SKM-1 (cell line): Measurements from ENCODE around the gene ATP8A1.
"Not testable (repeated sequence)": the region's sequence is repeated elsewhere in the genome, so short reads cannot be mapped to it uniquely, and the experiment has no call there.

Experiments used
- DNase-seq: peaks from one replicate; lab custom pipeline; 2025; ENCODE audit not compliant: unreplicated experiment; lab: John Stamatoyannopoulos, UW

Gene ATP8A1

GRCh38 chr4:42656944-42657792, at the start of gene ATP8A1:
Gene ATP8A1, minus strand, starts transcription at chr4:42657105. Its CDS starts 232 bp downstream, at chr4:42656873.
- peak; percentile 89 for DNase-seq

DNA sequence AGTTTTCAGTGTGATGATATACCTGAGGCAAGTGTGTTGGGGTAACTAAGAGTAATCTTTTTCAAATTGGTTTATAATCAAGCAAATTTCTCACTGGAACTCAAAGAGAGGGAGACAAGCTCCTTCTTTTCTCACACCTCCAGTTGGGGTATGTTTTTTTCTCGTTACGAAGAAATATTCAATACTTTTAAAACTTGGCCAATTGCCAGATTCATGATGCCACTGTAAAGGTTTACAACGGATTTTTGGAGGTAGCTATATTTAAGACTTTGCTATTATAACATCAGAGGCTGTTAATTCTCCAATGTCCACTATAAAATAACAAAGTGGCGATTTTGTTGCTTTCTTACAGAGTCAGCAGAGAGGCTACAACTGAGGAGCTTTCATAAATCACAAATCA, 49.2 kb upstream of the ATP8A1 start:
- DNase-seq = no peak

GRCh38 chr4:42703813-42704212, 46.9 kb upstream of the ATP8A1 start:
- no peak for DNase-seq

DNA sequence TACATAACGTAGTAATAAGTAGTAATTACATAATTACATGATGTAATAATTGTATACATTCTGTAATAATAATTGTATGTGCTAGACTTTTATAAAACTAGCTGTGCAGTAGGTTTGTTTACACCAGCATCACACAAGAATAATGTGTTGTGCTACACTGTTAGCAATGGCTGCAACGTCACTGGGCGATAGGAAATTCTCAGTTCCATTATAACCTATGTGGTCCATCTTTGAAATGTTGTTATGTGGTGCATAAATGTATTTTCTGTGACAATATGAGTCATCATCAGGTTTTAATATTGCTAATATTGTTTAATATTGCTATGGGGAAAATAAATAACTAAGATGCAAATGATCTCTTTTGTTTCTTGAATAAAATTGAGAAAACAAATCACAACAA, 46.0 kb upstream of the ATP8A1 start:
- DNase-seq = no peak

- not testable (repeated sequence) for DNase-seq
These were observed 44.9 kb upstream of the ATP8A1 start for GRCh38 chr4:42701780-42702179.

- DNase-seq = no peak
These were observed 33.6 kb upstream of the ATP8A1 start for GRCh38 chr4:42690537-42690936.

DNA sequence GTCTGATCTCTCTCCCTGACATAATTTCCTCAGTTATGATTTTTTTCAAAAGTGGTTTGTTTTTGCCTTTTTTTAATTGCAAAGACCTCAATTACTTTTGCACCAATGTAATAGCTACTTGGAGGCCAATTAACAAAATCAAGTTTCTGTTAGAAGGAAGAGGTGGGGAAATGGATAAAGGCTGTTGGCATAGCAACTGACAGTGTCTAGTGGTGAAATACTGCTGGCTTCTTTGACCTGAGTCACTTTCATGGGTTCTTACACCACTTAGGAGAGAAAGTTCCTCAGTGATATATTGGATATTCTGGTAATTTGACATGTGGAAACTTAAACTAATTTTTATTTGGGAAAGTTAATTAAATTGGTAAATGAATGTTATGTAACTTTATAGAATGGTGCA, 26.5 kb upstream of the ATP8A1 start:
- DNase-seq = no peak

GRCh38 chr4:42678512-42678911, 21.6 kb upstream of the ATP8A1 start:
- no peak for DNase-seq

DNA sequence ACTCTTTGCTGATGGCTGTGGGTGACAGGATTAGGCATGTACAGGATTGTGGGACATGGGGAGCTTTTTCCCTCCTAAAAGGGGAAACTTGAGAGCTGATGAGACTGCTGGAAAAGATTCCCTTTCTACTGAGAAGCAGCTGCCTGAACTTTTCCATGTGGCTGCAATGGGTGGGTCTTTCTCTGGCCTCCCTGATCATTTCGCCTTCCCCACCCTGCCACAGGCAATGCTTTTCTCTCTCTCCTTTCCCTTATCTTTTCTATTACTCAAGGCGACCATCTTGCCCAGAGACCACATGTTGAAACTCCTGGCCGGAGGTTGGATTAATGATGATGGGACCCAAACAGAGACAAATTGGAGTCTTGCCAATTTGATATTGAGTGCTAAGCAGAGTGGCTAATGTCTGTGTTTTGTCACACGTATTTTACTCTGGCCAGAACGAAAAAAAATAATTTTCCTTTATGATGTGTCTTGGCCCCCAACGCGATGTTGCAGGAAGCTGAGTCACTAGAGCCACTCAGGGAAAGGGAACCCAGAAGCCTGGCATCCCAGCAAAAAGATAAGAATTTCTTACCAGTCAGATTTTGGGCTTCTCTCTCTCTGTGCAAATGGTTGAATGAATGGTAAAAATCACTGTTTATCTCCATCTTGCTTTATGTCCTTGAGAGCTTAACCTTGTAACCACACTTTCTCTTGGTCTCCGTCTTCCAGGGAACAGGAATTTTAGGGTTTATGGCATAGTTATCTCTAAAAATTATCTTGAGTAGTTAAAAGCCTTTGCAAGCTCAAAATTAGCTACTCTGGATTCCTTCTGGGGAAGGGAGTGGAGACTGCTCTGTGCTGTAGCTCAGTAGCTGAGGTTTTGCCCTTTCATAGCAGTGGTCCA, 19.4 kb upstream of the ATP8A1 start:
- no peak for DNase-seq

GRCh38 chr4:42673082-42673425, 16.1 kb upstream of the ATP8A1 start:
- DNase-seq = no peak

DNA sequence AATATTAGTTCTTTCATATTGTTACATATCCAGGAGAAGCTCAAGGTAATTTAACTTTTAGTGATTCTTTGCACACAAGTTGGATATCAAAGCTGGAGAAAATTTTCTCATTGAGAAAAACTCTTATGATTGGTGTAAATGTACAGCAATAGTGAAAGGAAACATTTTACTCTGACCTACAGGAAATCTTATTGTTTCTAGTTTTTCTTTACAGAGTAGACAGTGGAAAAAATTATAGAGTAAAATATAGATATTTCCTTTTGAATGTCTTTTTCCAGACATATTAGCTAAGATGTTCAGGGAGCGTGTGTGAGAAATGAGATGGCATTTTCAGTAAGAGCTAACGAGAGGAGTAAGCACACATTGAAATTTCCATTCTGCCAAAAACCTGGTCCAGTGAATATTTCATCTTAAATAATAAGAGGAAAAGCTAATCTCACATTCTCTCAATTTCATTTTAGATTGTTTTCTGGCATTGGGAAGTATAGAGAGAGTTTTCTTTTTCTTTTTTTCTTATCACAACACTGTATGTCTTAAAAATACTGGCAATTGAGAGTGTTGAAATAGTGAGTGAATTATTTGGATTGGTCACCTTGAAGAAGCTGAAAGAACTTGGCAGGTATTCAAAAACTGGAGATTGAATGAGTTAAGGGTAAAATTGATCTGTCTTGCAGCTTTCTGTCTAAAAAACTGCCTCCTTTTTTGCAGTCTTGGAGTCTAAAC, 15.6 kb upstream of the ATP8A1 start:
- no peak for DNase-seq

DNA sequence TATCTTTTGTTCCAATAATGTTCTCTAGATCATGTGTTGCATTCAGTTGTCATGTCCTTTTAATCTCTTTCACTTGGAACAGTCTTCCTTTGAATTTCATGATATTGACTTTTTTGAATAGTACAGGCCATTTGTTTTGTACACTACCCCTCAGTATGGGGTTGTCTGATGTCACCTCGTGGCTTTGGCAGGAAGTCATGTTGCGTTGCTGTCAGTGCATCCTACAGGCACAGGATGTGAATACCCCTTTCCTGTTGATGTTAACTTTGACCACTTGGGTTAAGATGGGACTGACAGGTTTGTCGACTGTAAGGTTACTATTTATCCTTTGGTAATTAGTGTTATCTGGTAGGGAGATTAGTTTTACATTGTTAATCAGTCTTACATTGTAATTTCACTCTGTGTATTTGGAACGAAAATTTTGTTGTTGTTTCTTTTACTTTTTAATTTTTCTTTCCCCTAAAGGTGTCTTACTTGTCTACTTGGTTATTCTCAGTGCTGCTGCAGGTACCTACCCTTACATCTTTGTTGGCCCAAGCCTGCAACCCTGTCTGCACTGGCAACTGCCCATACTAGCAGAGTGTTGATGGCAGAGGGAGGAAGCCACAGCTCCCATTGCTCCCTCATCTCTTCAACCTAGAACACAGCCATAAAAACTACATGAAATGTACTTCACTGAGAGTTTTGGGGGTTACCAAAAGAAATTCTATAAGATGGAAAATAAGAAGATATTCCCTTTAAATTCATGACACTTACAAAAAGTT, 14.7 kb upstream of the ATP8A1 start:
- DNase-seq = no peak

DNA sequence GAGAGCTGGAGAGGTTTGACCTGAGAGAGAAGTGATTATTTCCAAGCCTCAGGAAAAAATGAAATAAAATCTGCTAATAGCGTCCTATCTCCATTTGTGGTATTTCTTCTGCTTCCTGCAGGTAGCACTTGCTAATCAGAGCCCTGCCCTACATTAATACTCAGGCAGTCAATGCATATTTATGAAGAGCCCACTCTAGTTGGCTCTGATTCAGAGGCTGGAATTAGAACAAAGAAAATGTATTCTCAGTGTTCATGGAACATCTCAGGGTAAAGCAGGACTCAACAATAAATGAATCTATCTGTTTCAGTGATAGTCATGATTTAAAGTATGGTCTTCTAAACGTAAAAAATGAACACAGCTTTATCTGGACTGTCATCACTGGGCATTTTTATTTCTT, 1.4 kb upstream of the ATP8A1 start:
- DNase-seq = no peak

DNA sequence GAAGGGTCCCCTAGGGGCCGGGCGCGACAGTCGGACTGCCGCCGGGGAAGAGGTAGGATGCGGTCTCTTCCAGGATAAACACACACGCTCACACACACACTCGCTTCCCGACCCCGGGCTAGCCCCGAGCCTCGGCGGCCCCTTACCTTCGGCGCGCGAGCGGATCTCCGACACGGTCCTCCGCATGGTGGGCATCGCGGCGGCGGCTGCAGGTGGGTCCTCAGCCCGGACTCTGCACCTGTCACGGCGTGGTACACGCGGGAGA, 294 bp downstream of the ATP8A1 start:
- DNase-seq = no peak

GRCh38 chr4:42655921-42656678, 805 bp downstream of the ATP8A1 start:
- DNase-seq = peak; percentile 27

DNA sequence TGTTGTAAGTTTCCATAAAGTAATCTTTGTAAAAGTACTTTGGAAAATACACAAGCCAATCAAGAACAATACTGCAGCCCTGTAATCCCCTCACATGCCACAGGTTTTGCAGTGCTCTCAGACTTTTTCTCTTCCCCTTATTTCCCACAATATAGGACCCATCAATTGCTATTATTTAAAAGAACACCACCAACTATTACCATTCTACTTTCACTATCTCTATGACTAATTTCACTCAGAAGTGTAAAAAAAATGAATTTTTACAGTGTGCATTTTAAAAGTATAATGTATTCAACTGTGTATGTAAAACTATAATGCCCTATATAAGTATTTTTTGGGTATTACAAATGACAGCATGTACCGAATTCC, 1.7 kb downstream of the ATP8A1 start:
- no peak for DNase-seq

DNA sequence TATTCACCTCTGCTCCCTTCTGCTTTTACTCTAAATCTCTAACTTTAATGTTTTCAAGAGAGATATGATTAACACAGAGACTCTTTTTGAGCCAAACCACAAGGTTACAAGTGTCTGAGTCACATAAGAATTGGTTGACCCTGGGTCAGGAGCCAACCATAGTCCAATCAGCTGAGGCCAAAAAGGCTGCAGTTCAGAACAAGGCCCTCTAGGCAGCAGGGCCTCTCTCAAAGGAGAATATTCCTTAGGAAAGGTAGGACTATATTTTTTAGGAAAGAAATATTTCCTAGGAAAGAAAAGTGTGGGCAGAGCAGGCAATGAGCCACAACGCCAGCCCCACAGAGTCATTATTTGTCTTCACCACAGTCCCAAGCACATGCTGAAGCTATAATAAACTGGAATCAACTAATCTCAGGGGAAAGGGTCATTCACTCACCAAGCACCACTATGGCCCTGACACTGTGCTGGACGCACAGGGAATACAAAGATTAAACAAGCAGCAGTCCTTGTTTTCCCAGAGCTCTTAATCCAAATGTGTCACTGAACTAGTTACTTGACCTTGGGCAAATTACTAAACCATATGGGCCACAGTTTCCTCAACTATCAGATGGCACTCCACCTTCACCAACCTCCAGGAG, 2.2 kb downstream of the ATP8A1 start:
- no peak for DNase-seq

- no peak for DNase-seq
These were observed 3.0 kb downstream of the ATP8A1 start for GRCh38 chr4:42653626-42654560.
